Measurements from ENCODE around the gene ADAMTSL1. TPM values are rescaled to one million over a fixed set of nuclear protein-coding genes. Genes with fewer than 3 reads are reported as not detected.

ADAMTSL1 gene
- total and polyA plus RNA-seq, 4 donors, result 0.31 to 3.4 (median 1.9) TPM

DNA sequence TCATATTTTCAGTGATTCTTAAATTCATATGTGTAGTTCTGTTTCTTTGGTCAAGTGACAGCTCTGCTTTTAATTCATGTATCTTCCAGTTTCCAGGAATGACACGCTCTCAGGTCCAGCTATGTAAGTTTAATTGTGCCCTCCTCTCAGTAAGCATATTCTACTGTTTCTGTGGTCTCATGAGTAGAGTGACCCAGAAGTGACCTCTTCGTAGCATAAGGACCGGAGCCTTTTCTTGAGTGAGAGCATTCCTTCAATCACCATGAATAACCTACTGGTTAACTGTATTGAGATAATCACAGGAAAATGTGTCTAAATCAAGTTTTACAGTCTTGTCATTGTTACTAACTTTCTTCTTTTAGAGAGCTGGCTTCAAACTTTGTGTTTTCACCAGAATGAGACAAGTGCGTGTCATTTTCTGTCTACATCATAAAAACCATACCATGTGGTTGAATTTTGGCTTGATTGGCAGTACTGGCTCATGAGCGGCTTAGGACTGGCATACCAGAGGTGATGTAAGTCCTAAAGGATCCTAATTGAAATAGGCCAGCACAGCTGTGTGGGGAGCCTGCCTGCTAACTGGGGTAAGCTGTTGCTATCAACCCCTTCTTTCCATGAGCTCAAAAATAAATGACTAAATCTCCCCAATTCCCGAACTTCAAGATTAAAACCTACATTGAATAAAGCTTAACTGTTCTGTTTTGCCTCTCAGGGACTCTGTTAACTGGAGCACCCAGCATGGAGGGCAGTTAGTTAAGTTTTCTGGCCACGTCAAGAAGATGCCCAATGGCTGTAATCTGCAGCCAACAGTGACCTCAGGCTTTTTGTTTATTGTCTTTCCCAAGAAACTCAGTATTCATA, 4.8 kb downstream of the ADAMTSL1 start:
- Histone ChIP-seq H3K9ac (ENCODE audit: low read depth in 1 of 2, low read length in 2 of 2) (no peak overlapping the region), H3K4me3 (ENCODE audit: low read depth in 1 of 3, low read length in 3 of 3) (no peak overlapping the region), H3K4me1 (ENCODE audit: control insufficient read depth in 4 of 4, insufficient read depth in 4 of 4, low read length in 3 of 4) (peaks cover 0 to 1% (median 0%) of the 10 kb centered on the region in 4 donors), H3K27me3 (ENCODE audit: control insufficient read depth in 4 of 4, insufficient read depth in 4 of 4, low read length in 3 of 4) (no peaks in the 10 kb centered on the region), H3K27ac (ENCODE audit: low read depth in 1 of 2, low read length in 2 of 2) (no peak overlapping the region), H3K9me3 (ENCODE audit: control insufficient read depth in 4 of 4, low read length in 3 of 4) (no peaks in the 10 kb centered on the region), H3K36me3 (ENCODE audit: control insufficient read depth in 4 of 4, insufficient read depth in 3 of 4, low read depth in 1 of 4, low read length in 3 of 4) (no peaks in the 10 kb centered on the region)
- TF ChIP-seq EGR1 (IDR thresholded peaks at IDR 0.05; ENCODE audit: low read depth in 2 of 2) (no peak), JUND (IDR thresholded peaks at IDR 0.05) (no peak)
- TF ChIP-seq, protein P1, sequence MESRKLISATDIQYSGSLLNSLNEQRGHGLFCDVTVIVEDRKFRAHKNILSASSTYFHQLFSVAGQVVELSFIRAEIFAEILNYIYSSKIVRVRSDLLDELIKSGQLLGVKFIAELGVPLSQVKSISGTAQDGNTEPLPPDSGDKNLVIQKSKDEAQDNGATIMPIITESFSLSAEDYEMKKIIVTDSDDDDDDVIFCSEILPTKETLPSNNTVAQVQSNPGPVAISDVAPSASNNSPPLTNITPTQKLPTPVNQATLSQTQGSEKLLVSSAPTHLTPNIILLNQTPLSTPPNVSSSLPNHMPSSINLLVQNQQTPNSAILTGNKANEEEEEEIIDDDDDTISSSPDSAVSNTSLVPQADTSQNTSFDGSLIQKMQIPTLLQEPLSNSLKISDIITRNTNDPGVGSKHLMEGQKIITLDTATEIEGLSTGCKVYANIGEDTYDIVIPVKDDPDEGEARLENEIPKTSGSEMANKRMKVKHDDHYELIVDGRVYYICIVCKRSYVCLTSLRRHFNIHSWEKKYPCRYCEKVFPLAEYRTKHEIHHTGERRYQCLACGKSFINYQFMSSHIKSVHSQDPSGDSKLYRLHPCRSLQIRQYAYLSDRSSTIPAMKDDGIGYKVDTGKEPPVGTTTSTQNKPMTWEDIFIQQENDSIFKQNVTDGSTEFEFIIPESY (IDR thresholded peaks at IDR 0.05), result no peak
- TF ChIP-seq, protein P2, sequence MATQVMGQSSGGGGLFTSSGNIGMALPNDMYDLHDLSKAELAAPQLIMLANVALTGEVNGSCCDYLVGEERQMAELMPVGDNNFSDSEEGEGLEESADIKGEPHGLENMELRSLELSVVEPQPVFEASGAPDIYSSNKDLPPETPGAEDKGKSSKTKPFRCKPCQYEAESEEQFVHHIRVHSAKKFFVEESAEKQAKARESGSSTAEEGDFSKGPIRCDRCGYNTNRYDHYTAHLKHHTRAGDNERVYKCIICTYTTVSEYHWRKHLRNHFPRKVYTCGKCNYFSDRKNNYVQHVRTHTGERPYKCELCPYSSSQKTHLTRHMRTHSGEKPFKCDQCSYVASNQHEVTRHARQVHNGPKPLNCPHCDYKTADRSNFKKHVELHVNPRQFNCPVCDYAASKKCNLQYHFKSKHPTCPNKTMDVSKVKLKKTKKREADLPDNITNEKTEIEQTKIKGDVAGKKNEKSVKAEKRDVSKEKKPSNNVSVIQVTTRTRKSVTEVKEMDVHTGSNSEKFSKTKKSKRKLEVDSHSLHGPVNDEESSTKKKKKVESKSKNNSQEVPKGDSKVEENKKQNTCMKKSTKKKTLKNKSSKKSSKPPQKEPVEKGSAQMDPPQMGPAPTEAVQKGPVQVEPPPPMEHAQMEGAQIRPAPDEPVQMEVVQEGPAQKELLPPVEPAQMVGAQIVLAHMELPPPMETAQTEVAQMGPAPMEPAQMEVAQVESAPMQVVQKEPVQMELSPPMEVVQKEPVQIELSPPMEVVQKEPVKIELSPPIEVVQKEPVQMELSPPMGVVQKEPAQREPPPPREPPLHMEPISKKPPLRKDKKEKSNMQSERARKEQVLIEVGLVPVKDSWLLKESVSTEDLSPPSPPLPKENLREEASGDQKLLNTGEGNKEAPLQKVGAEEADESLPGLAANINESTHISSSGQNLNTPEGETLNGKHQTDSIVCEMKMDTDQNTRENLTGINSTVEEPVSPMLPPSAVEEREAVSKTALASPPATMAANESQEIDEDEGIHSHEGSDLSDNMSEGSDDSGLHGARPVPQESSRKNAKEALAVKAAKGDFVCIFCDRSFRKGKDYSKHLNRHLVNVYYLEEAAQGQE (IDR thresholded peaks at IDR 0.05), result no peak
- 93% methylated on average over 7 of the region's 7 CpGs for whole genome bisulfite sequencing
- no peak for DNase-seq (ENCODE audit: low spot score)

DNA sequence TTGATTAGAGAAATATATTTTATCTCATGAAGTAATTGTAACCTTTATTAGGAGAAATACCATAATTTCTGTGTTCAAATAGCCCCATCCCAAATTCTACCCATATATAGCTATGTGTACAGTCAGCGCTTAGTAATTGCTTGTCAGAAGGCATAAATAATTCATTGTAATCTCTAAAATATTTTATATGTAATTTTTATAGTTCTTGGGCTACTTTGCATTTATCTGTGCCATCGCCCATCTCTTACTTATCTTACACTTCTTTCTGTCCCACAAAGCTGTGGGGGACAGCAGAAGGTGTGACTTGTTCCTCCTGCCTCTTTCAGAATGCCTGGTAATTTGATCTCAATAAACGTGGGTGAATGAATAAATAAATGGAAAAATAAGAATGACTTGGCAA, 5.5 kb downstream of the ADAMTSL1 start:
- DNase-seq (ENCODE audit: low spot score), result no peak
- no peak overlapping the region for H3K9ac ChIP-seq (ENCODE audit: low read depth in 1 of 2, low read length in 2 of 2)

DNA sequence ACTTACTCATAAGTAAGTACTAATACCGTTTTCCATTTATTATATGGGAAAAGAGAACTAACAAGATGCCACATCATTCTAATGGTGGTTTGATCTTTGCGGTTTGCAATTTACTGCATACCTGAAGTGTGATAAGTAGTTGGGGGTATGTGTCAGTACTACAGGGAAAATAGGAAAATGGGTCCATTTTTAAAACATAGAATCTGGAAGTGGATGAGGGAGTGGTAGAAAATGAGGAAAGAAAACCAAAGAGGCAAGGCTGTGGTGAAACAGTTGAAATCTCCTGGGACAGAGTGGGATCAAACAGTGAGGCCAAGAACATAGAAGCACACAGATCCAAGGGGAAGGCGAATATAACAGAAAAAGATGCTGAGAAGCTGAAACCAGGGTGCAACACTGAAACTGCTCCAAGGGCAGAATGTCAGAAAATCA, 6.7 kb downstream of the ADAMTSL1 start:
- DNase-seq (ENCODE audit: low spot score), result no peak
- Histone ChIP-seq H3K4me1 (ENCODE audit: control insufficient read depth in 4 of 4, insufficient read depth in 4 of 4, low read length in 3 of 4) (no peaks in the 10 kb centered on the region), H3K9me3 (ENCODE audit: control insufficient read depth in 4 of 4, low read length in 3 of 4) (no peaks in the 10 kb centered on the region), H3K9ac (ENCODE audit: low read depth in 1 of 2, low read length in 2 of 2) (no peak overlapping the region), H3K36me3 (ENCODE audit: control insufficient read depth in 4 of 4, insufficient read depth in 3 of 4, low read depth in 1 of 4, low read length in 3 of 4) (no peaks in the 10 kb centered on the region), H3K27me3 (ENCODE audit: control insufficient read depth in 4 of 4, insufficient read depth in 4 of 4, low read length in 3 of 4) (no peaks in the 10 kb centered on the region), H3K27ac (ENCODE audit: low read depth in 1 of 2, low read length in 2 of 2) (no peak overlapping the region), H3K4me3 (ENCODE audit: low read depth in 1 of 3, low read length in 3 of 3) (no peak overlapping the region)
- 78% methylated on average over 3 of the region's 3 CpGs for WGBS
- TF ChIP-seq SP1 (IDR thresholded peaks at IDR 0.05), result no peak
- TF ChIP-seq JUND (IDR thresholded peaks at IDR 0.05), result no peak
- TF ChIP-seq YY1 (IDR thresholded peaks at IDR 0.05), result no peak
- TF ChIP-seq, protein P3, sequence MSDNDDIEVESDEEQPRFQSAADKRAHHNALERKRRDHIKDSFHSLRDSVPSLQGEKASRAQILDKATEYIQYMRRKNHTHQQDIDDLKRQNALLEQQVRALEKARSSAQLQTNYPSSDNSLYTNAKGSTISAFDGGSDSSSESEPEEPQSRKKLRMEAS (IDR thresholded peaks at IDR 0.05), result no peak
- TF ChIP-seq NR2F2 (IDR thresholded peaks at IDR 0.05), result no peak
- TF ChIP-seq, protein P4, sequence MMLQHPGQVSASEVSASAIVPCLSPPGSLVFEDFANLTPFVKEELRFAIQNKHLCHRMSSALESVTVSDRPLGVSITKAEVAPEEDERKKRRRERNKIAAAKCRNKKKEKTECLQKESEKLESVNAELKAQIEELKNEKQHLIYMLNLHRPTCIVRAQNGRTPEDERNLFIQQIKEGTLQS (IDR thresholded peaks at IDR 0.05), result no peak
- TF ChIP-seq EGR1 (IDR thresholded peaks at IDR 0.05; ENCODE audit: low read depth in 2 of 2), result no peak
- TF ChIP-seq FOXA1 (IDR thresholded peaks at IDR 0.05), result no peak

More for the DNA sequence above, 5.5 kb downstream of the ADAMTSL1 start:
- WGBS, result 84% methylated on average over 3 of the region's 3 CpGs
- Histone ChIP-seq H3K27ac (ENCODE audit: low read depth in 1 of 2, low read length in 2 of 2) (no peak overlapping the region), H3K9me3 (ENCODE audit: control insufficient read depth in 4 of 4, low read length in 3 of 4) (no peaks in the 10 kb centered on the region), H3K36me3 (ENCODE audit: control insufficient read depth in 4 of 4, insufficient read depth in 3 of 4, low read depth in 1 of 4, low read length in 3 of 4) (no peaks in the 10 kb centered on the region), H3K4me3 (ENCODE audit: low read depth in 1 of 3, low read length in 3 of 3) (no peak overlapping the region), H3K27me3 (ENCODE audit: control insufficient read depth in 4 of 4, insufficient read depth in 4 of 4, low read length in 3 of 4) (no peaks in the 10 kb centered on the region), H3K4me1 (ENCODE audit: control insufficient read depth in 4 of 4, insufficient read depth in 4 of 4, low read length in 3 of 4) (no peaks in the 10 kb centered on the region)
- TF ChIP-seq RXRA (IDR thresholded peaks at IDR 0.05) (no peak), RAD21 (IDR thresholded peaks at IDR 0.05) (no peak), FOXA1 (IDR thresholded peaks at IDR 0.05) (no peak), JUND (IDR thresholded peaks at IDR 0.05) (no peak), EGR1 (IDR thresholded peaks at IDR 0.05; ENCODE audit: low read depth in 2 of 2) (no peak), NR2F2 (IDR thresholded peaks at IDR 0.05) (no peak), FOXA2 (IDR thresholded peaks at IDR 0.05) (no peak)
- TF ChIP-seq, protein P3 (IDR thresholded peaks at IDR 0.05), result no peak
- TF ChIP-seq, protein P4 (IDR thresholded peaks at IDR 0.05), result no peak
